Mammary epithelial cell (primary cell): ENCODE data around the gene ANKRD40.

Source experiments
- CTCF ChIP-seq, 2 donors: IDR thresholded peaks in 1 of 2; conservative IDR thresholded peaks in 1 of 2; 2 replicates each; pipeline ENCODE4 v1.5.1; 2011 to 2012; ENCODE audit warnings: inconsistent platforms in 2 of 2, low read length in 2 of 2, mild to moderate bottlenecking in 2 of 2, control low read depth in 1 of 2, low read depth in 1 of 2; ENCODE audit not compliant: insufficient read depth in 1 of 2; ENCODE audit errors: extremely low read depth in 1 of 2
- EZH2 ChIP-seq: IDR thresholded peaks from 2 replicates; pipeline ENCODE4 v1.6.1; 2012; ENCODE audit warnings: low read length, inconsistent platforms, borderline replicate concordance

- TF ChIP-seq CTCF (conservative IDR thresholded peaks at IDR 0.05 in 1 of 2, IDR thresholded peaks at IDR 0.05 in 1 of 2; ENCODE audit: extremely low read depth in 1 of 2, insufficient read depth in 1 of 2, low read depth in 1 of 2, low read length in 2 of 2): no peak
- TF ChIP-seq EZH2: no peak
Observed at GRCh38 chr17:50680126-50680525, 27.6 kb downstream of the ANKRD40 start.
